GM12873 (cell line): Measurements from ENCODE around the gene ABHD5.

Experiments
- TF ChIP-seq, protein P1 (sequence below): IDR thresholded peaks from 2 replicates; pipeline ENCODE4 v1.5.1; 2012; ENCODE audit warnings: low read depth, mild to moderate bottlenecking, moderate library complexity, low read length, control low read depth; ENCODE audit not compliant: insufficient read depth; ENCODE audit errors: missing control alignments

The ABHD5 gene

DNA sequence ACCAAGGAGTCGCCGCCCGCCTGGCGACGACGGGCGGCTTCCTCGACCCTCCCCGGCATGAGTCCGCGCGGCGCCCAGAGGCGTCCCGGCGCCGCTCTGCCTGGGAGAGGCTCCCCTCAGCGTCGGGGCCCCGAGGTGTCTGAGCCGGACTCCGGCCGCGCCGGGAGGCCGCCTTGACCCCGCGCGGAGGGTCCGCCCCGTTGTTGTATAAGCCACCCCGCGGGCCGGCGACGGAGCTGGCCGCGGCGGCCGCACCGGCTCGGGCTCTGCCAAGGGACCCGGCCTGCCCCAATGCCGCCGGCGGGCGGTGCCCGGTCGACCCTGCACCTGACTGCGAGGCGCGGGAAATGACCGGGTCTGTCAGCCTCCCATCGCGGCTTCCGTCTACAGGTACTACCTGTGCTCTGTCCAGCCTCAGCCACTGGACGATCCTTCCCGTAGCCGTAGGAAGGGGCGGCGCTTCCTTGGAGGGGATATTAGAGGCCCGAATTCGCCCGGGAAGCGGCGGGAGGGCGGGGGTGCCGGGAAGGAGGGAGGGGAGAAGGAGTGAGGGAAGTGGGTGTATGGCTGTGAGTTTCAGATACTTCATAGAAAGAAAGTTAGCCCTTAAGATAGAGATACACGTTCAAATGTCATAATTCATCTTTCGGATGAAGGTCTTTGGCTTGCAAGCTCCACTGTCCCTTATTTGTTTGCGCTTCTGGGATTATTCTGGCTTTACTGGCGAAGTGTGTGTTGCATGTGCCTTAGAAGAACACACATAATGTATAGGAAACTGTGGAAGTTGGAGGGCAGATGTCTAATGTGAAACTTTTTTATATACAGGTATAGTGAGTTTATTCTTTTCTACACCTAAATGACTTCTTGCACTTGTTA lies 620 bp downstream of the ABHD5 start:
- TF ChIP-seq, protein P1, sequence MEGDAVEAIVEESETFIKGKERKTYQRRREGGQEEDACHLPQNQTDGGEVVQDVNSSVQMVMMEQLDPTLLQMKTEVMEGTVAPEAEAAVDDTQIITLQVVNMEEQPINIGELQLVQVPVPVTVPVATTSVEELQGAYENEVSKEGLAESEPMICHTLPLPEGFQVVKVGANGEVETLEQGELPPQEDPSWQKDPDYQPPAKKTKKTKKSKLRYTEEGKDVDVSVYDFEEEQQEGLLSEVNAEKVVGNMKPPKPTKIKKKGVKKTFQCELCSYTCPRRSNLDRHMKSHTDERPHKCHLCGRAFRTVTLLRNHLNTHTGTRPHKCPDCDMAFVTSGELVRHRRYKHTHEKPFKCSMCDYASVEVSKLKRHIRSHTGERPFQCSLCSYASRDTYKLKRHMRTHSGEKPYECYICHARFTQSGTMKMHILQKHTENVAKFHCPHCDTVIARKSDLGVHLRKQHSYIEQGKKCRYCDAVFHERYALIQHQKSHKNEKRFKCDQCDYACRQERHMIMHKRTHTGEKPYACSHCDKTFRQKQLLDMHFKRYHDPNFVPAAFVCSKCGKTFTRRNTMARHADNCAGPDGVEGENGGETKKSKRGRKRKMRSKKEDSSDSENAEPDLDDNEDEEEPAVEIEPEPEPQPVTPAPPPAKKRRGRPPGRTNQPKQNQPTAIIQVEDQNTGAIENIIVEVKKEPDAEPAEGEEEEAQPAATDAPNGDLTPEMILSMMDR = no peak

DNA sequence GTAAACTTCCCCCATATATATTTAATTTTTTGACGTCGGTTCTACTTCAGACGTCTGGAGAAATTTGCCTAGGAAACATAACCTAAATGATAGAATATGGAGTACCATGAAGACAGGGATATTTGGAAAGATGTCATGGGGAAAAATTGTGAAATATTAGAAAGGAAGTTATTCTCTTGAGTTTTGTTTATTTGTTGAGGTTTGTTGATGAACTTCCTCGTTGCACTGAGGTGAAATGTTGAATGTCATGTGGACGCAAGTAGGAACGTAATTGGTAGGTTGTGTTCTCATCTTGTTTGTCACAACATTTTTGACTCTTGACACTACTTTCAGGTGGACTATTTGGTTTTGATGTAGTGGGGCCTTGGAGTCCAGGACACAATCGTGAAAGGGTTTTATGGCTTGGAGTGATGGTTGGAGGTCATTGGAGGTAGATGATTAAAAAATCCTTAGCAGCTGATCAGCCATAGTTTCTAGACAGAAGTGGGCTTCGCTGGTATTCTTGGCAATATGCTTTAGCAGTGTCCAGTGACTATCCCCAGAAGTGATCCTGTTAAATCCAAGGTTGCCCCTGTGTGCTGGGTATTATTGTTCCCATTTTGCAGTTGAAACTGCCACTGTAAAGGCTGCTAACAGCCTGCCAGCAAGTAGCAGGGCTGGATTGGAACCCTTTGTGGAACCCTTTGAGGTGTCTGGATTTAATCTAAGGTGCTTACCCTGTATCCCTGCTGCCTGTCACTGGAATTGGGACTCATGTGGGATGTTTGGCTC lies 1.5 kb downstream of the ABHD5 start:
- TF ChIP-seq, protein P1 = no peak

DNA sequence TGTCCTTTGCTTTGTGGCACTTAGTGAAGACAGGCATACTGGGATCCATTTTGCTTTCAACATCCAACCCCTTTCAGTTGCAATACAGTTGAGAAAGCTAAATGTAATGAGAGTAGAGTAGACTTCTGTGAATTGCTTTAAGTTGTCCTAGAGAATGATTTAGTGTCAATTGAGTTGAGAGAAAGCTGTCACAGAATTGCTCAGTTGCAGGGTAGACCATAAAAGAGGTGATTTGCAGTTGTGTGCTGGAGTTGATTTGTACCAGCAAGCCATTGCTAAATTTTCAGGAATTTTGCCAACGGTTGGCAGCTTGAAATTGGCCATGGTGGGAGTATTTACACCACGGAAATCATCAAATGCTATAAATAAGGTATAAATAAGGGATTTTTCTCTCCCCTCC lies 2.2 kb downstream of the ABHD5 start:
- TF ChIP-seq, protein P1 = no peak

DNA sequence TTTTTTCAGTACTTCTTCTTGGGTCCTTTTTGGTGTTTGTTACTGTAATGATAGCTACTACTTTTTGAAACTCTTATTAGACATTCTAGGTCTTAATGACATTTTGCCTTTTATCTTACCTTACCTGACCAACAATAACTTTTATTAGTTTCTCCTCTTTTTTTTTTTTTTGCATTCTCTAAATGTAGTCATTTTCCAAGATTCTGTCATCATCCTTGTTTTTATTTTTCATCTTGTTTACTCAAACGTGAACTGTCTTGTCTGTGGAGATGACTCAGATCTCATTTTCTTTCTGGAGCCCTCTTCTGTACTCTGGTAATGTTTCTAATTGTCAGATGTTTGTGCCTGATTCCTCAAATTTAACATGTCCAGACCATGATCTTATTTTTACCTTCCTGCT lies 2.9 kb downstream of the ABHD5 start:
- TF ChIP-seq, protein P1 = no peak

DNA sequence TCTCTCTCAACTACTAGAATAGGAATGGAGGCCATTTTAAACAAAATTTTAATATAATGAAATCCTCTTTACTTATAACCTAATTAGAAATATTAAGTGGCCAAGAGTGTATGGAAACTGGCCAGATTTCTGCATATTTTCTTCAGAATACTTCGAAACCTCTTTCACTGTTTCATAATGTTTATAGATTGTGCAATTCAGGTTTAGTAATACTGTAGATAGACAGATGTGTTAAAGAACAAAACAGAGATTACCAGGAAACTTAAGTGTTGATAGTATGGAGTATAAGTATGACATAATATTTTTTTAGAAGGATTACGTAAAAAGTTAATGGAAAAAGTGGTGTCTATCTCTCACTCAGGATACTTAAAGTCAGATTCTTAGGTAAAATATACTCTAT lies 4.7 kb downstream of the ABHD5 start:
- TF ChIP-seq, protein P1 = no peak

DNA sequence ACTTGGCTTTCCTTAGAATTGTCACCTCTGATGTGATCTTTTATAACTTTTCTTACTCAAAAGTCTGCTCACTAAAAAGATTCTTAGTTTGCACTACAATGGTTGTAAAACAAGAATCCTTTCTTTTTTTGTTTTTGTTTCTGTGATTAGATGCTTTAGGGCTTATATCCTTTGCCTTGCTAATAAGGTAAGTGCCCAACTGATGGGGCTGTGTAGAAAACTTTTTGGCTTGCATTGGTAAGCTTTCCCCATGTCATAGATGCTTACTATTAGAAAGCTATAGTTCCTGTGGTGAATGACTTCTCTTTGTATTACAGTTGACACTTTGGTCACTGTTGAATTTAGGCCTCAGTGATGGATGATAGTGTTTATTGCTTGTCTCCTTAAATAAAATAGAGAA lies 5.1 kb downstream of the ABHD5 start:
- TF ChIP-seq, protein P1 = no peak

DNA sequence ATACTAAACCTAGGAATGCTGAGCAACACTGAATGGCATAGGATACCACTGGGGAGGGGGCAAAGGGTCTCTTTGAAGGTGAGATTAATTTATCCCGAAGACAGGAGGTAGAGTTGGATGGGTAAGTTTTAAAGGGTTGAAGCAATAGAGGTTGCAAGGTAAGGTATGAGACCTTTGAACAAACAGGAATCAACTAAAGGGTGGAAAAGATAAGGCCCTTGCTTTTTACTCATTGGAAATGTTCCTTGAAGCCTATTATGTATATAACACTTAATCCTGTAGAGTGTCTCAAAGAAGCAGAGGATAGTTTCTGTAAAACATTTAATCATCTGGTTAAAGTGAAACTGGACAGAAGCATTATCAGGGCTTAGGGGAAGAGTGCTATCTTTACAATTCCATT lies 5.7 kb downstream of the ABHD5 start:
- TF ChIP-seq, protein P1 = no peak
